DLD1 (cell line): Measurements from ENCODE around the gene DONSON.
"Not testable (repeated sequence)": the region's sequence is repeated elsewhere in the genome, so short reads cannot be mapped to it uniquely, and the experiment has no call there.

Experiments used
- in situ Hi-C: cut with HindIII; loops from 2 replicates; pipeline ENCODE4 v1.10.0; 2017; ENCODE audit warnings: low sequenced_read_pairs

The DONSON gene, protein sequence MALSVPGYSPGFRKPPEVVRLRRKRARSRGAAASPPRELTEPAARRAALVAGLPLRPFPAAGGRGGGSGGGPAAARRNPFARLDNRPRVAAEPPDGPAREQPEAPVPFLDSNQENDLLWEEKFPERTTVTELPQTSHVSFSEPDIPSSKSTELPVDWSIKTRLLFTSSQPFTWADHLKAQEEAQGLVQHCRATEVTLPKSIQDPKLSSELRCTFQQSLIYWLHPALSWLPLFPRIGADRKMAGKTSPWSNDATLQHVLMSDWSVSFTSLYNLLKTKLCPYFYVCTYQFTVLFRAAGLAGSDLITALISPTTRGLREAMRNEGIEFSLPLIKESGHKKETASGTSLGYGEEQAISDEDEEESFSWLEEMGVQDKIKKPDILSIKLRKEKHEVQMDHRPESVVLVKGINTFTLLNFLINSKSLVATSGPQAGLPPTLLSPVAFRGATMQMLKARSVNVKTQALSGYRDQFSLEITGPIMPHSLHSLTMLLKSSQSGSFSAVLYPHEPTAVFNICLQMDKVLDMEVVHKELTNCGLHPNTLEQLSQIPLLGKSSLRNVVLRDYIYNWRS

DNA sequence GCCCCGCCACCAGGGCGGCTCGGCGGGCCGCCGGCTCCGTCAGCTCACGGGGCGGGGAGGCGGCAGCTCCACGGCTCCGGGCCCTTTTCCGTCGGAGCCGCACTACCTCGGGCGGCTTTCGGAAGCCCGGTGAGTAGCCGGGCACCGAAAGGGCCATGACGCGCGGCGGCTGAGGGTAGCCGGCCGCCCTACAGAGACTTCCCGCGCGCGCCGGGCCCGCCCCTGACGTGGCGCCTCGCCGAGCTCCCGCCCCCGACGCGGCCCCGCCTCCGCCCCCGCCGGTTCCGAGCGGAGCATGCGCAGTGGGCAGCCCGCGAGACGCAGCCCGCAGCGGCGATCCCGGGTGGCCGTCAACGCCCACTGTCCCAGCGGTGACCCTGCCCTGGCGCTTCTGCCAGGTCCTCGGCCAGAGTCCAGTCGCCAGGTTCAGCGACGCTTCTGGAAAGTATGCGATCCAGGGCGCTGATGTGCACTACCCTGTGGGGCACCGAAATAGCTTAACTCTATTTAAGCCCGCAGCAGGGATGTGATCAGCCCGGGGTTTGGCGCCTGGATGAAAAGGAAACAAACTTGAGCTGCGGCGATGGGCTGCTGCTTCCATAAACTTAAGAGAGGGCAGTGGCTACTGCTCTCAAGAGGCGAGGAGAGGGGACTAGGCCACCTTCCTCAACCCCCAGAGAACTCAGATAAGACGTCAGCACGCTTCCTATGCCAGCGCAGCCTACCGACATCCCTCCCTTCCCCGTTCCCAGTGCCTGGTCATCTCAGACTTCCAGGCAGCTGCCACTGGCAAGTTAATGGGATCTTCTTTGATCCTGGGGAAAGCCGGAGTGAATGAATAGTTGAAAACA is at the start of gene DONSON:
TSS of gene DONSON (minus strand) at position 200 of the 851 bp plus-strand sequence. CDS start at position 157, 43 bp downstream.
- in situ Hi-C loops = no loop called here

DNA sequence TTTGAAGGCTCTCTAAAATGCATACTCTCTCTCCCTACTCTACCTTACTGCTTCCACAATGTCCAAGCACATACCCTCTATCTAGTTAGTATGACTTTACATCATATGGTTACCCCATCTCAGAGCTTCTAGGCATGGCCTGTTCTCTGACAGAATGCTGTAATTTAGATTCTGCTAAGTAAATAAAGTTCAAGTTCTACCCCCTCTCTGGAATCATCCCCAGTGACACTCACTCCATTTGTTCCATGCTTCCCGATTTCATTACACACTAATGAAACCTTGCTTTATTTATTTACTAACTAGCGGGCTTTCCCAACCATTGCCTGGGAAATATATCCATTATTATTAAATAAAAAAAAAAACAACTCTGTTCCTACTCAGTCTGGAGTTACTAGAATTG is 45.8 kb upstream of the DONSON start:
- in situ Hi-C loops = no loop called here

GRCh38 chr21:33626151-33626550 is 37.7 kb upstream of the DONSON start:
- in situ Hi-C loops = not testable (repeated sequence)

GRCh38 chr21:33622253-33622652 is 33.8 kb upstream of the DONSON start:
- in situ Hi-C loops = no loop called here

DNA sequence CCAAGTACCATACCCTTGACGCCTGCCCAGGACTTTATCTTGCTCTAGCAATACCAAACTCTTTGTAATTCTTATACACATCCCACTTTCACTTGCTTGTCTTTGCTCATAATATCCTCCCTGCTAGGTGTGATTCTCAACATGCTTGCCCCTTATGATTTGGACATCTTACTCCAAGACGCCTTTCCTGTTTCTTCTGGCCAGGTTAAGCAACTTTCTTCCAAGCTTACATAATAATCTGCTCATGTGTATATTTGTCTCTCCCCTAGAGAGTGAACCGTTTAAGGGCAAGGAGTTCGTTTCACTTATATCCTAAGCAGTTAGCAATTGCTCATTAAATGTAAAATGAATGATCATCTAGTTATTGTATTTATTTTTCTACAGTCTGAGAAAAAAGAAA is 31.2 kb upstream of the DONSON start:
- in situ Hi-C loops = no loop called here

DNA sequence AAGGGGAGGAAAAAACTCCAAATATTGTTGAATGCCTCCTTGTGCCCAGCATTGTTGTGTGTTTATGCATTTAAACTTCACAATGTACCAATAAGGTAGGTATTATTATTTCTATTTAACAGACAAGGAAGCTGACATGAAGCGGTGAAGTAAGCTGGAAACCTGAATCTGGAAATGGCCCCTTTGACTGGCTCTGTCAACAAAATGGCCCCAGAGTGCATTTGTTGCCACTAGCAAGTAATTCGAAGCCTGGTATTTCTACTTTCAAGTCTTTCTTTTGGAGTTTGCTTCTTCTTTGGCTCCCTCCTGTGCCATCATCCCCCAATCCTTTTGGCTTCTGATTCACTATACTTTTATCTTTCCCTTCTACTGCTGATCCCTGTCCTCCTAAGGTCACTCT is 29.9 kb upstream of the DONSON start:
- in situ Hi-C loops = no loop called here

GRCh38 chr21:33617565-33617964 is 29.1 kb upstream of the DONSON start:
- in situ Hi-C loops = not testable (repeated sequence)

GRCh38 chr21:33611006-33611744 is 22.7 kb upstream of the DONSON start:
- in situ Hi-C loops = no loop called here

GRCh38 chr21:33608559-33608958 is 20.1 kb upstream of the DONSON start:
- in situ Hi-C loops = no loop called here

- in situ Hi-C loops = no loop called here
These were observed 9.6 kb upstream of the DONSON start for GRCh38 chr21:33598051-33598450.

- in situ Hi-C loops = no loop called here
These were observed 546 bp downstream of the DONSON start for GRCh38 chr21:33587792-33588484.

DNA sequence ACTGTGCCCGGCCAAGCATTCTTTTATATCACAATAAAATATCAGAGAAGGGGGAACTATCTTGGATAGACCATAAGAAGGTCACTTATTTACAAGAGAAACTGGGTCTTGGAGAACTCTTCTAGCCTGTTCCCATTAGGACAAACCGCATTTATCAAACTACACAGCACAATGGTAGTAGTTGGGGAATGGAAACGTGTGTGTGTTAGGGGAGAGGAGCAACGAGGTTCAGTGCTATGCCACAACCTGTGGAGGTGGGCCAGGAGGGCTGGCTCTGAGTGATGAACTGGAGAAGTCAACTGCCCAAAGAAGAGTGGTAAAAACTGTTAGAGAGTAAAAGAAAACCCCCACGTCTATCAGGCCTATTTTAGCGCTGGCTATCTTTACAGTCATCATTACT is 1.6 kb downstream of the DONSON start:
- in situ Hi-C loops = no loop called here

GRCh38 chr21:33584455-33584854 is 4.0 kb downstream of the DONSON start:
- in situ Hi-C loops = no loop called here

- in situ Hi-C loops = no loop called here
These were observed 9.4 kb downstream of the DONSON start for GRCh38 chr21:33578959-33579542.

- in situ Hi-C loops = no loop called here
These were observed 10.3 kb downstream of the DONSON start for GRCh38 chr21:33578214-33578613.

DNA sequence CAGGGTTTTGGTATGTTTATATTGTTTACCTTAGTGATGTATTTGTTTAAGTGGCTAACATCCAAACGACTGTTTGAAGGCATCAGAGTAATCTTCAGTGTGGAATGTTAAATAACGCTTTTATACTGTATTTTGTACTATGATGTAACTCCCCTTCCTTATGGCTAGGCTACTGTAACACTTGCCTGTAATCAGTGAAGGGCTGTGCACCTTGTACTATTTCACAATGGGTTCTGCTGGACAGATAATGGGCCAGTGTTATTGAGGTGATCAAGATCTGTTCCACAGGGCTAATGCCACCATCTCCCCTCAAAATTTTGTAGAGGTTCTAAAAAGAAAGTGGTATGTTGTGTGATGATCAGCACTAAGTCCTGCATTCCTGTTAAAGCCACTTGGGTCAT is 11.7 kb downstream of the DONSON start:
- in situ Hi-C loops = not testable (repeated sequence)

DNA sequence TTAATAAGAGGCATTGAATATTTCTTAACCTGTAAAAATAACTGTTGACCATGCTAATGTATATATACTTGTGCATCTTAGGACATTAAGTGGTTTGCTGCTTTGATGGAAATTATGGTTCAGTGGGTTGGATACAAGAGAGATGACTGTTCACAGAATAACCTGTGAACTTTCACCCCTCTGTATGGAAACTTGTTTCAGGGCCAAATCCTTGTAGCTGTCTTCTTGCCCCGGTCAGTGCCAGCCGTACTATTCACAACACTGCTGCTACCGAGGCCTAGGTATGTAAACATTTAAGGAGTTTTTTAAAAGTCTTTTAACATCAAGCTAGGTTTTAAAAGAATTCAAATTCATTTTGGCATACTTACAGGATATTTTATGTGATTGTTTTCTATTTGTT is 16.1 kb downstream of the DONSON start:
- in situ Hi-C loops = no loop called here

GRCh38 chr21:33569991-33570390 is 18.5 kb downstream of the DONSON start:
- in situ Hi-C loops = no loop called here

DNA sequence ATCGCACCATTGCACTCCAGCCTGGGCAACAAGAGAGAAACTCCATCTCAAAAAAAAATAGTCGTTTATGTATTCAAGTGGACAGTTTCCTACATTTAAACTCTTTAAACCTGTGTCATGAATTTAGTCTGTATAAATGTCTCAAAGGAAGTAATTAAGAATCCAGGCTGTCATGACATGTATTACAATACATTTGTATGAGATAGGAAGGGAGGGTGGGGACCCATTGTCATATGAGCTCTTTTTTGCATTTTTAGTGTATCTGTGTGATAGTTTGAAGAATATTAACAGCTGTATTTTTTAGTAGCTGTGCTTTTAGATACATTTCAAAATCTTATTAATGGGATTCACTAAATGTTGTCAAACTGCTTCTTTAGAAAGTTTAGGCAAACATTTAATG is 20.0 kb downstream of the DONSON start:
- in situ Hi-C loops = no loop called here

DNA sequence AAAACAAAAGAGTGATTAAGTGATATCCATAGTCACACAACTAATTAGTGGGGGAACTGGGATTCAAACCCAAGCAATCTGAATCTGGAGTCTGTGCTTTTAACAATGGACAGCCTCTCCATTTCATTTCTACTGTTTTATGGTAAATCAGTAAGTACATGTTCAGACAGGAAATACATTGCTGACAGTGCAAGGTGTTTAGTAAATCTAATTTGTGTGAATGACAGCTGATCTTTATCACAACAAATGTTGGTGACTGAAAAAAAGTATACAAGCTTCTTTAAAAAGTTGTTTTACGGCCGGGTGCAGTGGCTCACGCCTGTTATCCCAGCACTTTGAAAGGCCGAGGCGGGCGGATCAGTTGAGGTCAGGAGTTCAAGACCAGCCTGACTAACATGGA is 20.6 kb downstream of the DONSON start:
- in situ Hi-C loops = no loop called here
